Gastroesophageal sphincter (tissue), 4 donors: ENCODE measurements around the gene NPRL2. TPM values are rescaled to one million over a fixed set of nuclear protein-coding genes. Genes with fewer than 3 reads are reported as not detected.
A peak's percentile ranks its signal among the peaks of the same experiment; 100 is the strongest.

Experiments
- ATAC-seq: fragments of 150-250 bp; one replicate; pipeline ENCODE4 v1.9.1; 2016; ENCODE audit warnings: mild to moderate bottlenecking, moderate library complexity
- H3K27ac ChIP-seq, 4 donors: fragments of 200-600 bp; sonication (generic) in 3 of 4; 1 replicate in 3 of 4; 2 replicates in 1 of 4; pipeline ENCODE4 v1.5.1; 2016 to 2019
- H3K27me3 ChIP-seq: fragments of 200-600 bp; sonication (generic); one replicate; pipeline ENCODE4 v1.5.1; 2019
- H3K36me3 ChIP-seq, 2 donors: fragments of 200-600 bp; sonication (generic); one replicate each; pipeline ENCODE4 v1.5.1; 2019; ENCODE audit warnings: control low read depth in 1 of 2
- H3K4me1 ChIP-seq, 3 donors: fragments of 200-600 bp; sonication (generic); 1 replicate in 2 of 3; 2 replicates in 1 of 3; pipeline ENCODE4 v1.5.1; 2016 to 2019; ENCODE audit warnings: control low read depth in 2 of 3
- H3K4me3 ChIP-seq, 2 donors: fragments of 200-600 bp; sonication (generic); one replicate each; pipeline ENCODE4 v1.5.1; 2019; ENCODE audit warnings: mild to moderate bottlenecking in 1 of 2, moderate library complexity in 1 of 2
- H3K9me3 ChIP-seq, 3 donors: fragments of 200-600 bp; sonication (generic); one replicate each; pipeline ENCODE4 v1.5.1; 2017 to 2019; ENCODE audit warnings: control low read depth in 2 of 3
- CTCF ChIP-seq, 4 experiments: fragments of 200-600 bp in 2 of 4; fragments of 450-650 bp in 2 of 4; sonication (generic) in 1 of 4; IDR thresholded peaks; one replicate each; pipeline ENCODE4 v1.5.1; 2017 to 2019; ENCODE audit warnings: antibody characterized with exemption in 4 of 4, mild to moderate bottlenecking in 2 of 4, moderate library complexity in 2 of 4
- EP300 ChIP-seq: sonication (generic); formaldehyde crosslinking; IDR thresholded peaks from one replicate; pipeline ENCODE4 v1.6.1; 2017; ENCODE audit warnings: antibody characterized with exemption, mild to moderate bottlenecking
- POLR2A ChIP-seq, 2 donors: fragments of 450-650 bp; IDR thresholded peaks; one replicate each; pipeline ENCODE4 v1.6.1; 2017; ENCODE audit warnings: antibody characterized with exemption in 2 of 2, mild to moderate bottlenecking in 2 of 2, moderate library complexity in 1 of 2
- POLR2AphosphoS5 ChIP-seq: sonication (generic); formaldehyde crosslinking; IDR thresholded peaks from one replicate; pipeline ENCODE4 v1.6.1; 2017; ENCODE audit warnings: antibody characterized with exemption
- WGBS, 2 donors: methylation state at CpG; one replicate each; pipeline ENCODE4 v1.1.5; 2018; ENCODE audit warnings: low coverage in 1 of 2; 5-methylcytosine and 5-hydroxymethylcytosine counted together
- total RNA-seq, 4 donors: library from RNA; depleted of rRNA; stranded (reverse); fragments of >200 nt; gene quantifications; one replicate each; pipeline ENCODE4 v1.1.0, GENCODE V29; 2016

Gene NPRL2
- total RNA-seq, 4 donors from 2014 or later: 14.0 to 26.6 (median 19.5) TPM

GRCh38 chr3:50304601-50305000, 46.0 kb downstream of the NPRL2 start:
- H3K27me3 ChIP-seq: no peaks in the 10 kb centered on the region
- TF ChIP-seq POLR2A (IDR thresholded peaks at IDR 0.05) (no peak), POLR2AphosphoS5 (no peak), CTCF (IDR thresholded peaks at IDR 0.05) (no peak), EP300 (no peak)
- peaks cover 0 to 3% of the 10 kb centered on the region in 2 donors for H3K36me3 ChIP-seq
- no peak overlapping the region for H3K27ac ChIP-seq
- no peaks in the 10 kb centered on the region for H3K9me3 ChIP-seq
- no peak for ATAC-seq
- H3K4me3 ChIP-seq: no peak overlapping the region
- peaks cover 0 to 37% (median 19%) of the 10 kb centered on the region in 3 donors for H3K4me1 ChIP-seq

GRCh38 chr3:50303013-50303815, 47.4 kb downstream of the NPRL2 start, which contains the start of gene HYAL1:
TSS of gene HYAL1 (minus strand) at chr3:50303574. CDS start at chr3:50302956, 618 bp downstream.
- Histone ChIP-seq H3K4me3 (peak within 1 kb of the TSS in 1 of 2 donors; percentile 36), H3K36me3 (no peaks in the 10 kb centered on the region), H3K27me3 (no peaks in the 10 kb centered on the region), H3K9me3 (no peaks in the 10 kb centered on the region), H3K27ac (peak within 1 kb of the TSS in 3 of 4 donors; percentile 69 to 92 (median 82)), H3K4me1 (peaks cover 0 to 45% (median 24%) of the 10 kb centered on the region in 3 donors)
- WGBS, 2 donors: 33% methylated on average over 2 of the region's 14 CpGs; no CpG with 5 or more reads in 1 of the 2 donors
- TF ChIP-seq CTCF (IDR thresholded peaks at IDR 0.05) (peak in 1 of 4 experiments; percentile 30), EP300 (no peak), POLR2AphosphoS5 (no peak), POLR2A (IDR thresholded peaks at IDR 0.05) (no peak)
- peak; percentile 20 for ATAC-seq

- 91% methylated on average over 6 of the region's 32 CpGs; no CpG with 5 or more reads in 1 of the 2 donors for WGBS, 2 donors
- TF ChIP-seq EP300 (no peak), POLR2A (IDR thresholded peaks at IDR 0.05) (no peak), POLR2AphosphoS5 (no peak), CTCF (IDR thresholded peaks at IDR 0.05) (no peak)
- Histone ChIP-seq H3K27me3 (no peaks in the 10 kb centered on the region), H3K4me3 (peak overlapping the region in 1 of 2 donors; percentile 36), H3K4me1 (peaks cover 0 to 54% (median 26%) of the 10 kb centered on the region in 3 donors), H3K9me3 (no peaks in the 10 kb centered on the region), H3K36me3 (peaks cover 0 to 2% of the 10 kb centered on the region in 2 donors), H3K27ac (peak overlapping the region in 3 of 4 donors; percentile 69 to 92 (median 82))
- no peak for ATAC-seq
Measured at GRCh38 chr3:50302095-50303012, 48.2 kb downstream of the NPRL2 start.

- ATAC-seq: no peak
- H3K36me3 ChIP-seq: peaks cover 0 to 12% of the 10 kb centered on the region in 2 donors
- H3K9me3 ChIP-seq: no peaks in the 10 kb centered on the region
- peak overlapping the region in 1 of 2 donors; percentile 68 for H3K4me3 ChIP-seq
- peaks cover 0 to 56% (median 26%) of the 10 kb centered on the region in 3 donors for H3K4me1 ChIP-seq
- H3K27me3 ChIP-seq: no peaks in the 10 kb centered on the region
- peak overlapping the region; percentile 64 to 92 (median 90) for H3K27ac ChIP-seq
- TF ChIP-seq POLR2A (IDR thresholded peaks at IDR 0.05) (no peak), CTCF (IDR thresholded peaks at IDR 0.05) (no peak), POLR2AphosphoS5 (no peak), EP300 (no peak)
- no CpG with 5 or more reads among the region's 6 CpGs for WGBS, 2 donors
Measured at GRCh38 chr3:50300681-50301254, 49.8 kb downstream of the NPRL2 start.
